ENCODE measurements around the gene CCDC30. TPM values are rescaled to one million over a fixed set of nuclear protein-coding genes. Genes with fewer than 3 reads are reported as not detected.

CCDC30 gene
- total and polyA plus RNA-seq, 2 experiments from 2014 or later, result 2.6 to 12.9 TPM

GRCh38 chr1:42433369-42433768 is 29.7 kb upstream of the CCDC30 start:
- Histone ChIP-seq H3K9me2 (replicated peaks; ENCODE audit: insufficient read depth) (no peaks in the 10 kb centered on the region), H3K4me1 (ENCODE audit: insufficient read depth) (peaks cover 8% of the 10 kb centered on the region), H3K9me3 (ENCODE audit: low read depth) (no peaks in the 10 kb centered on the region), H3K27me3 (no peaks in the 10 kb centered on the region), H3K4me2 (no peak overlapping the region), H3K36me3 (replicated peaks; ENCODE audit: insufficient read depth, low read depth) (no peaks in the 10 kb centered on the region), H3K79me2 (no peaks in the 10 kb centered on the region), H3K4me3 (no peak overlapping the region), H3K27ac (no peak overlapping the region), H2AFZ (no peak overlapping the region), H4K20me1 (ENCODE audit: insufficient read depth, poor library complexity, severe bottlenecking) (no peaks in the 10 kb centered on the region)
- 77% methylated on average over 6 of the region's 6 CpGs for WGBS (ENCODE audit: low lambda C conversion rate, missing lambda C conversion rate)
- TF ChIP-seq EZH2 (IDR thresholded peaks at IDR 0.05; ENCODE audit: borderline replicate concordance) (no peak), CTCF (IDR thresholded peaks at IDR 0.05; ENCODE audit: poor library complexity) (no peak)
- DNase-seq (ENCODE audit: low spot score), result no peak

GRCh38 chr1:42434340-42434739 is 28.7 kb upstream of the CCDC30 start:
- no peaks in the 10 kb centered on the region for H3K79me2 ChIP-seq
- TF ChIP-seq CTCF (IDR thresholded peaks at IDR 0.05; ENCODE audit: poor library complexity) (no peak), EZH2phosphoT487 (IDR thresholded peaks at IDR 0.05; ENCODE audit: low read depth, severe bottlenecking, unreplicated experiment) (no peak)
- H3K9me3 ChIP-seq (ENCODE audit: low read depth), result no peaks in the 10 kb centered on the region
- H2AFZ ChIP-seq, result no peak overlapping the region
- H3K4me2 ChIP-seq, result no peak overlapping the region
- H3K27ac ChIP-seq, result no peak overlapping the region
- no peaks in the 10 kb centered on the region for H3K27me3 ChIP-seq
- WGBS (ENCODE audit: low lambda C conversion rate, missing lambda C conversion rate), result 93% methylated on average over 4 of the region's 4 CpGs
- DNase-seq (ENCODE audit: low spot score), result no peak
- H3K4me3 ChIP-seq, result no peak overlapping the region
- H4K20me1 ChIP-seq (ENCODE audit: insufficient read depth, poor library complexity, severe bottlenecking), result no peaks in the 10 kb centered on the region
- peaks cover 8% of the 10 kb centered on the region for H3K4me1 ChIP-seq (ENCODE audit: insufficient read depth)
- no peaks in the 10 kb centered on the region for H3K9me2 ChIP-seq (replicated peaks; ENCODE audit: insufficient read depth)
- H3K36me3 ChIP-seq (replicated peaks; ENCODE audit: insufficient read depth, low read depth), result no peaks in the 10 kb centered on the region

GRCh38 chr1:42439940-42440339 is 23.1 kb upstream of the CCDC30 start:
- no peak for DNase-seq (ENCODE audit: low spot score)
- no peaks in the 10 kb centered on the region for H3K9me3 ChIP-seq (ENCODE audit: low read depth)
- peak overlapping the region; percentile 34 for H3K27ac ChIP-seq
- H2AFZ ChIP-seq, result no peak overlapping the region
- WGBS (ENCODE audit: low lambda C conversion rate, missing lambda C conversion rate), result 71% methylated on average over 2 of the region's 2 CpGs
- TF ChIP-seq EZH2phosphoT487 (IDR thresholded peaks at IDR 0.05; ENCODE audit: low read depth, severe bottlenecking, unreplicated experiment), result no peak
- TF ChIP-seq CTCF (IDR thresholded peaks at IDR 0.05; ENCODE audit: poor library complexity), result no peak
- TF ChIP-seq EZH2 (IDR thresholded peaks at IDR 0.05; ENCODE audit: borderline replicate concordance), result no peak
- H3K4me2 ChIP-seq, result no peak overlapping the region
- no peaks in the 10 kb centered on the region for H3K36me3 ChIP-seq (replicated peaks; ENCODE audit: insufficient read depth, low read depth)
- H3K9me2 ChIP-seq (replicated peaks; ENCODE audit: insufficient read depth), result no peaks in the 10 kb centered on the region
- no peaks in the 10 kb centered on the region for H3K27me3 ChIP-seq
- no peaks in the 10 kb centered on the region for H4K20me1 ChIP-seq (ENCODE audit: insufficient read depth, poor library complexity, severe bottlenecking)
- H3K4me3 ChIP-seq, result no peak overlapping the region
- H3K4me1 ChIP-seq (ENCODE audit: insufficient read depth), result no peaks in the 10 kb centered on the region
- H3K79me2 ChIP-seq, result no peaks in the 10 kb centered on the region

GRCh38 chr1:42442662-42443061 is 20.4 kb upstream of the CCDC30 start:
- TF ChIP-seq EZH2 (IDR thresholded peaks at IDR 0.05; ENCODE audit: borderline replicate concordance) (no peak), EZH2phosphoT487 (IDR thresholded peaks at IDR 0.05; ENCODE audit: low read depth, severe bottlenecking, unreplicated experiment) (no peak), CTCF (IDR thresholded peaks at IDR 0.05; ENCODE audit: poor library complexity) (no peak)
- Histone ChIP-seq H3K79me2 (no peaks in the 10 kb centered on the region), H2AFZ (no peak overlapping the region), H4K20me1 (ENCODE audit: insufficient read depth, poor library complexity, severe bottlenecking) (no peaks in the 10 kb centered on the region), H3K4me1 (ENCODE audit: insufficient read depth) (no peaks in the 10 kb centered on the region), H3K36me3 (replicated peaks; ENCODE audit: insufficient read depth, low read depth) (no peaks in the 10 kb centered on the region), H3K9me3 (ENCODE audit: low read depth) (no peaks in the 10 kb centered on the region), H3K27ac (no peak overlapping the region), H3K4me3 (no peak overlapping the region), H3K9me2 (replicated peaks; ENCODE audit: insufficient read depth) (no peaks in the 10 kb centered on the region), H3K27me3 (no peaks in the 10 kb centered on the region), H3K4me2 (no peak overlapping the region)
- no peak for DNase-seq (ENCODE audit: low spot score)
- WGBS (ENCODE audit: low lambda C conversion rate, missing lambda C conversion rate), result 63% methylated on average over 2 of the region's 2 CpGs

Measured in hepatocyte (in vitro differentiated cells).